Glomerular visceral epithelial cell (primary cell): Measurements from ENCODE around the gene TBXA2R.
"Not testable (repeated sequence)": the region's sequence is repeated elsewhere in the genome, so short reads cannot be mapped to it uniquely, and the experiment has no call there.

Experiments
- DNase-seq: peaks from one replicate; pipeline ENCODE4 v3.0.0-alpha.2; 2016; ENCODE audit errors: extremely low spot score

The TBXA2R gene

GRCh38 chr19:3606690-3607289, at the start of gene TBXA2R:
TSS of gene TBXA2R (minus strand) at chr19:3606875. CDS start at chr19:3600634, 6,241 bp downstream.
- peak; percentile 70 for DNase-seq

GRCh38 chr19:3656073-3656746, 49.5 kb upstream of the TBXA2R start:
- DNase-seq, result peak; percentile 50

- peak; percentile 96 for DNase-seq
Observed at GRCh38 chr19:3655402-3656072, 48.9 kb upstream of the TBXA2R start.

GRCh38 chr19:3653865-3654513, 47.3 kb upstream of the TBXA2R start:
- DNase-seq, result no peak

- DNase-seq, result no peak
Observed at GRCh38 chr19:3653081-3653795, 46.6 kb upstream of the TBXA2R start.

- no peak for DNase-seq
Observed at GRCh38 chr19:3652422-3652821, 45.7 kb upstream of the TBXA2R start.

- DNase-seq, result no peak
Observed at GRCh38 chr19:3651684-3652083, 45.0 kb upstream of the TBXA2R start.

- no peak for DNase-seq
Observed at GRCh38 chr19:3649888-3650287, 43.2 kb upstream of the TBXA2R start.

GRCh38 chr19:3648037-3648905, 41.6 kb upstream of the TBXA2R start:
- DNase-seq, result no peak

GRCh38 chr19:3647102-3647501, 40.4 kb upstream of the TBXA2R start:
- not testable (repeated sequence) for DNase-seq

GRCh38 chr19:3646336-3647092, 39.8 kb upstream of the TBXA2R start:
- DNase-seq, result no peak

GRCh38 chr19:3645726-3646125, 39.1 kb upstream of the TBXA2R start:
- no peak for DNase-seq

- no peak for DNase-seq
Observed at GRCh38 chr19:3645067-3645396, 38.4 kb upstream of the TBXA2R start.

- DNase-seq, result no peak
Observed at GRCh38 chr19:3644351-3645066, 37.8 kb upstream of the TBXA2R start.

GRCh38 chr19:3643674-3644313, 37.1 kb upstream of the TBXA2R start:
- no peak for DNase-seq

- no peak for DNase-seq
Observed at GRCh38 chr19:3642987-3643673, 36.5 kb upstream of the TBXA2R start.

- no peak for DNase-seq
Observed at GRCh38 chr19:3642296-3642695, 35.6 kb upstream of the TBXA2R start.

- DNase-seq, result no peak
Observed at GRCh38 chr19:3641515-3642269, 35.0 kb upstream of the TBXA2R start.
